T-helper 17 cell (primary cell): ENCODE measurements around the gene CACNA2D4. TPM values are rescaled to one million over a fixed set of nuclear protein-coding genes. Genes with fewer than 3 reads are reported as not detected.

Experiments used
- ATAC-seq: fragments of 150-1000 bp; cut with Tn5 transposase; 2 replicates; pipeline ENCODE4 v1.10.0; 2021; ENCODE audit warnings: mild to moderate bottlenecking, moderate library complexity
- DNase-seq, 3 donors: peaks; one replicate each; pipeline versions ENCODE4 v3.0.0 to v3.0.0-alpha.2; 2020 to 2021
- H3K9me3 ChIP-seq: one replicate; pipeline ENCODE4 v1.7.0; 2013; ENCODE audit warnings: low read length, mild to moderate bottlenecking; ENCODE audit not compliant: control insufficient read depth, poor library complexity, severe bottlenecking
- H3K27ac Mint-ChIP-seq: one replicate; pipeline ENCODE4 v1.8.0; 2022; ENCODE audit warnings: mild to moderate bottlenecking, moderate library complexity, mixed read lengths
- H3K27me3 Mint-ChIP-seq: one replicate; pipeline ENCODE4 v1.8.0; 2022; ENCODE audit warnings: mixed read lengths
- H3K36me3 Mint-ChIP-seq: one replicate; pipeline ENCODE4 v1.8.0; 2022; ENCODE audit warnings: low read depth, mixed read lengths
- H3K4me1 Mint-ChIP-seq: one replicate; pipeline ENCODE4 v1.8.0; 2022; ENCODE audit warnings: mild to moderate bottlenecking, mixed read lengths
- H3K4me3 Mint-ChIP-seq: one replicate; pipeline ENCODE4 v1.8.0; 2022; ENCODE audit warnings: mild to moderate bottlenecking, moderate library complexity, mixed read lengths
- total RNA-seq, 4 donors: library from RNA in 2 of 4; stranded (reverse) in 2 of 4; gene quantifications; one replicate each; pipeline ENCODE4 v1.2.3 and lab custom pipeline; 2022 to 2026

CACNA2D4 gene
- total RNA-seq, 2 donors from 2014 or later, result 18.1 to 25.2 TPM

DNA sequence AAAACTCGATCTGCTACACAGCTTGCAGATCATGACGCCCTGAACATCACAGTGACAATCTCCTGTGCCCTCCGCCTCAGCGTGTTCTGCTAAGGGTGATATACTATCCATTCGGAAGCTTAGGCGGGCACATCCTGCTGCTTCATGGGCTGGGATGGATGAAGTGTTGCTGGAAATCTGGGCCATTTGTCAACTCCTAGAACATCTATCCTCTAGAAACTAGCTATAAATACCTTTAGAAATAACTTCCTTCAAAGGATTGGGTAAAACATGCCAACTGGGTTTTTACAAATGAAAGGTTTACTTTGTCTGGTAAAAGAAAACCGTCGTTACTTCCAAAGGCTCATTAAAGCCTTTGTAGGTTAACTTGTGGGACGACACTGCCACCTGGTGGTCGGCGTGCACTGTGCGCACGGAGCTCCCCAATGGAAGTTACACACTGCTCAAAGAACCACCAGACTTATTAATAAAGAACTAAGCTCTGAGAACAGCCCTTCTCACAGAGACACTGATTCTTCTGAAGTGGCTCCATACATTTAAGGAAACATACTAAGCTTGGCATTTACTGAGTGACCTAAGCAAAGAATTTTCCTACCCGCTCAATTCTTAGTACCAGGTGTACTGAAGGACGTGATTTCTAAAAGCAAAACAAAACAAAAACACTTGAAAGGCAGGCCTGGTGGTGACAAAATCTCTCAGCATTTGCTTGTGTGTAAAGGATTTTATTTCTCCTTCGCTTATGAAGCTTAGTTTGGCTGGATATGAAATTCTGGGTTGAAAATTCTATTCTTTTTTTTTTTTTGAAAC is 21.6 kb upstream of the CACNA2D4 start:
- no peaks in the 10 kb centered on the region for H3K9me3 ChIP-seq
- ATAC-seq (peak; percentile 99), DNase-seq (peak; percentile 75 to 92 (median 82))
- Mint-ChIP-seq H3K4me3 (no peak overlapping the region), H3K4me1 (peaks cover 16% of the 10 kb centered on the region), H3K27ac (peak overlapping the region; percentile 67), H3K27me3 (no peaks in the 10 kb centered on the region), H3K36me3 (peaks cover 16% of the 10 kb centered on the region)

DNA sequence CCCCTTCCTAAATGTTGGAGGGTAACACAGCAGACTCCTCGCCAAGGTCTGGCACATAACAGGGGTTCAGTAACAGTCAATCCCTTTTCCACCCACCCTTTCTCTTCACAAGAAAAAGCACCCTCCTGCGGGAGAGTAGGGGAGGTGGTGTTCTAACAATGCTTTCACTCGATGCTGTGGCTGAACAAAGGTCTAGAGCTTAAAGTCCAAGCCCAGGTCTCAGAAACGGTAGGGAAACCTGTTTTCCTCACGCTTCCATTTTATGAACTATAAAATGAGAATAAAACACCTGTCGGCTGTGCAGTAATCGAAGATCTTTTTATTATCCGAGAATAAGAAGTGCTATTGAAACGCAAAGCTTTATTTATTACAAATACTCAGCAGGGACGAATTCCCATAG is 20.9 kb upstream of the CACNA2D4 start:
- H3K36me3 Mint-ChIP-seq, result peaks cover 16% of the 10 kb centered on the region
- ATAC-seq (no peak), DNase-seq (no peak)
- H3K27me3 Mint-ChIP-seq, result no peaks in the 10 kb centered on the region
- H3K4me3 Mint-ChIP-seq, result no peak overlapping the region
- H3K9me3 ChIP-seq, result no peaks in the 10 kb centered on the region
- H3K4me1 Mint-ChIP-seq, result peaks cover 16% of the 10 kb centered on the region
- H3K27ac Mint-ChIP-seq, result no peak overlapping the region

DNA sequence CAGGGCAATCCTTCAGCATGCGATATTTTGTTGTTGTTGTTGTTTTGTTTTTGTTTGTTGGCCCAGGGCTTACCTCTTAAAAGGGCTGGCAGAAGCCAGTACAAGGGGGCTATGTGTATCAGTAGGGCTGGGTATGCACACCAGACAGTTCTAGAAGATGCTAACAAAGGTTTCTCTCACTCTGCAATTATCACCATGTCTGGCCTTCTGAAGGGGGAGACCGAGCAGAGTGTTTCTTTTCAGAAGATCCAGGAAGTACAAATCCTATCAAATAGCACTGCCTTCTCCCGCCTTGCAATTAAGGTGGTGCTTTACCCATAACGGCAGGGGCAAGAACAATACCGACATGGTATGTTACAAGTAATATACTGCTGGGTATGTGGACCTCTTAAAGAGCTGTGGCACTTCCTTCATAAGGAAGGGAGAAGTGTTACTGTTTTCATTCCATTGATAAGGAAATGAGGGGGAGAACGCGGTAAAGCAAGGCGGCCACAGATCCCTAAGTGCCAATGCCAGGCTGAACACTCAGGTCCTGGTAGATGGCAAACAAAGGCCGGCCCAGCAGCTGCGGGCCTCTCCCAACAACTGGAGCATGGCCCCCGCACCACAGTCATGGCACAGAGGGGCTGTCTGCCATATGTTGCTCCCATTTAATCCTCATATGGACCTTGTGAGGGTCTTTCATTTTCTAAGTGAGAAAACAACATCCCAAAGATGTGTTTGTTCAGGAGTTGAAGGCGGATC is 19.2 kb upstream of the CACNA2D4 start:
- no peaks in the 10 kb centered on the region for H3K27me3 Mint-ChIP-seq
- H3K27ac Mint-ChIP-seq, result no peak overlapping the region
- ATAC-seq, result no peak
- peaks cover 12% of the 10 kb centered on the region for H3K36me3 Mint-ChIP-seq
- peaks cover 13% of the 10 kb centered on the region for H3K4me1 Mint-ChIP-seq
- no peak overlapping the region for H3K4me3 Mint-ChIP-seq
- no peak for DNase-seq
- H3K9me3 ChIP-seq, result no peaks in the 10 kb centered on the region

DNA sequence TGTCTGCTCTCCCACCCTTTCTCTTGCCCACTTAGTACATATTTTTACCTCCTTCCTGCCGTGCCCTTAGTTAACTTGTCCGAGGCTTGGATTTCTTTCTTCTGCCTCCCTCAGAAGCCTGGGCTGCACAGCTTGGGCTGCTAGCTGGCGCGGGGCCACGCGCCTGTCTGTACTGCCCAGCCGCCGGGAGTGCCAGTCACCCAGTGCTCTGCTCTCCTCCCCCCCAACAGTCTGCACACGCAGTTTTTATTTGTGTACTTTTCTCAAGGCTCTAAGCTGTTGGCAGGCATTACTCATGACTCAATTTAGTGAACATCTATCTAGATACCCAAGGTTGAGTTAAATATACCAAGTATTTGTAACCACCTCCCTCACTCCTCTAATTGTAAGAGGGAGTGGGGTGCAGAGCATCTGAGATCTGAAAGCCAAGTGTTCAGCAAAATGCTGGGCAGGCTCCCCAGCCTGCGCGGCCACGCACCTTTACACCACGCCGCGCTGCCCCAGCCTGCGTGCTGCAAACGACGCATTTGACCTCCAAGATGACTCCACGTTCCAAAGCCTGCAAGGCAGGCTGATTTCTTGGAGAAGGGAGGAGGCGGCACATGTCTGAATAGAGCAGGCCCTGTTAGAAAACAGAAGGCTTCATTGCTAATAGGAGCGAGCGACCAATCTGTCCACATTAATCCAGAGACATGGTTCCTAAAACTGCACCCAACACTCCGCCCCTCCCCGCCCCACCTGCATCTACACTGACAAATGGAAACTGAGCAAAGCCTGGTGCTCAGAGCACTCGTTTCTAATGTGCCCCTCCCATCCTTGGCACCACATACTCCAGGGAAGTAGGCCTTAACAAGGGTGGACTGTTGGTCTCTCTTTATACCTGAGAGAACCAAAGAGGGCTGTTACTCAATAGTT is 18.2 kb upstream of the CACNA2D4 start:
- Mint-ChIP-seq H3K4me3 (no peak overlapping the region), H3K4me1 (peaks cover 10% of the 10 kb centered on the region), H3K27ac (peak overlapping the region; percentile 27), H3K27me3 (no peaks in the 10 kb centered on the region), H3K36me3 (peaks cover 8% of the 10 kb centered on the region)
- DNase-seq (no peak), ATAC-seq (no peak)
- no peaks in the 10 kb centered on the region for H3K9me3 ChIP-seq

DNA sequence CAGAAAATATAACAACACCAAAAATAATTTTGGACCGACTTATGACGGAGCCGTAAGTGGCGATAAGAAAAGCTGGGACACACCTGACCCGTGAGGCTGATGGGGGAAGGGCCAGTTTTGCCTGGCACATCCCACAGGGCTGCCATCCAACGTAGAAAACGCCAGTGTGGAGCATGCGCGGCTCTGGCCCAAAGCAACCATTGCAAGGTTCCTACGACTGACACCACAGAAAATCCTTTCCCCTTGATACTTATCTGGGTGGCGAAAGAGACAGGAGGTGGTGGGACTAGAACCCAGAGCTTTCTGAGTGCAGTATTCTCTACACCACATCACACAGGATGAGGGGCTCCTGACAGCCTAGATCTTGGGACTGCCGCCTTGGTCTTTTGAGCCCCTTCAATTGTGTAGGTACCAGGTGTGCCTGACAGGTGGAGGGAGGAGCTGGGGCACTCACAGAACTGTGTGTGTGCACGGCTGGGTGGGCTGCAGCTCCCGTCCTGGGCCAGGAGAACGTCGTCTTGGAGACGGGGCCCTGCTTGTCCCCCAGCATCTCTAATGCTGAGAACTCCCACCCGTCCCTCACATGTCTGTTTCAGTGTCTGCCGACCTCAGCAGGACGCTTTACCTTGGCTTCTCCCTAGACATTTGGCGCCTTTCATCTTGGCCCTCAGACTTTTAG is 17.4 kb upstream of the CACNA2D4 start:
- Mint-ChIP-seq H3K4me3 (no peak overlapping the region), H3K27ac (peak overlapping the region; percentile 27), H3K27me3 (no peaks in the 10 kb centered on the region), H3K4me1 (peaks cover 10% of the 10 kb centered on the region), H3K36me3 (peaks cover 5% of the 10 kb centered on the region)
- ATAC-seq (no peak), DNase-seq (no peak)
- H3K9me3 ChIP-seq, result no peaks in the 10 kb centered on the region

DNA sequence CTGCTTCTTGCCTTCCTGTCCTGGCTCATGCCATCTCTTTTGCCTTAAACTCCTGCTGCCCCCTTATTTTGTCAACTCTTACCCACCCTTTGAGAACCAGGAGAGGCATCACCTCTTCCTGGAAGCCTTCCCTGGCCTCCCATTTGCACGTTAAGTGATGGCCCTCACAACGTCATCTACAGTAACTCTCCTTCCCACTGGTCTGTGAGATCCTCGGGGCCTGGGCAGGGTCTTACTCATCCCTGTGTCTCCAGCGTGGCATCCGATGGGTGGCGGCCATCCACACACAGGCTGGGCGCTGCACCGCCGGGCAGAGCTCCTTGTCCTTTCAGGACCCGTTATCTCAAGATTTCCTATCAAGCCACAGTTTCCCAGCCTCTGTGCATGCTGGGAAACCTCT is 16.8 kb upstream of the CACNA2D4 start:
- H3K9me3 ChIP-seq, result no peaks in the 10 kb centered on the region
- Mint-ChIP-seq H3K36me3 (peaks cover 5% of the 10 kb centered on the region), H3K27ac (no peak overlapping the region), H3K4me1 (peaks cover 11% of the 10 kb centered on the region), H3K27me3 (no peaks in the 10 kb centered on the region), H3K4me3 (no peak overlapping the region)
- ATAC-seq (no peak), DNase-seq (no peak)

DNA sequence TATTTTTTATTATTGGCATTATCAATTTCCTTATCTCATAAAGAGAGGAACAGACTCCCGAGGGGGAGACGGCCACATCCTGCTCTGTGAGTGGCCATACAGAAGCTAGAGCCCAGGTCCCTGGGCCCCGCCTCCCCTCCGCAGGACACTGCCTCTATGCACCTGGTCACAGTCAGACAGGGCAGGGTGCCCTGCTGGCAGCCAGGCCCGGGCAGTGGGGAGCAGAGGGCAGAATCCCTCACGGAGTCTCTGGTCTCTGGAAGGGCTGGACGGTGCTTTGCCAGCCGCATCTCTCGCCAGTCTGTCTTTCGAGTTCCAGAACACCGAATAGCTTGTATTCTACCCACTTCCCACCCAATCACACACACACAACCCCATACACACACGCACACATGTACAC is 16.4 kb upstream of the CACNA2D4 start:
- no peaks in the 10 kb centered on the region for H3K9me3 ChIP-seq
- Mint-ChIP-seq H3K36me3 (peaks cover 5% of the 10 kb centered on the region), H3K27me3 (no peaks in the 10 kb centered on the region), H3K4me3 (no peak overlapping the region), H3K27ac (no peak overlapping the region), H3K4me1 (peaks cover 11% of the 10 kb centered on the region)
- ATAC-seq (no peak), DNase-seq (no peak)

DNA sequence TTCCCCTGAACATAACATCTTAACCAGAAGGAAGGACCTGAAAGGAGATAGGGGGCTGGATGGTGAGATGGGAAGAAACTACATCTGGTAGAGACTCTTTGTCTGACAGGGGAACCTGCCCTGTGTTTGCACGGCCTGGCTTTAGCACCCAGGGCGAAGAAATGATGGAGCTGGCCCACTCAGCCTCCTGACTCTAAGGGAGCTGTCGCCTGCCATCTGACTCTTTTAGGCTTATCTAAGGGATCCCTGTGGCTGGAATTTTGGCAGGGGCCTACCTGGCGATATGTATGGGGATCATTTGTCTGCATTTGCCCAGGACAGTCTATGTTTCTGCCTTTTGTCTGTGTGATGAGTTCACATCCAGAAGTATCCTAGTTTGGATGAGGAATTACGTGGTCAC is 15.6 kb upstream of the CACNA2D4 start:
- H3K4me3 Mint-ChIP-seq, result no peak overlapping the region
- H3K36me3 Mint-ChIP-seq, result peaks cover 5% of the 10 kb centered on the region
- H3K27me3 Mint-ChIP-seq, result no peaks in the 10 kb centered on the region
- no peak for ATAC-seq
- H3K4me1 Mint-ChIP-seq, result peaks cover 14% of the 10 kb centered on the region
- no peaks in the 10 kb centered on the region for H3K9me3 ChIP-seq
- DNase-seq, result no peak
- no peak overlapping the region for H3K27ac Mint-ChIP-seq

DNA sequence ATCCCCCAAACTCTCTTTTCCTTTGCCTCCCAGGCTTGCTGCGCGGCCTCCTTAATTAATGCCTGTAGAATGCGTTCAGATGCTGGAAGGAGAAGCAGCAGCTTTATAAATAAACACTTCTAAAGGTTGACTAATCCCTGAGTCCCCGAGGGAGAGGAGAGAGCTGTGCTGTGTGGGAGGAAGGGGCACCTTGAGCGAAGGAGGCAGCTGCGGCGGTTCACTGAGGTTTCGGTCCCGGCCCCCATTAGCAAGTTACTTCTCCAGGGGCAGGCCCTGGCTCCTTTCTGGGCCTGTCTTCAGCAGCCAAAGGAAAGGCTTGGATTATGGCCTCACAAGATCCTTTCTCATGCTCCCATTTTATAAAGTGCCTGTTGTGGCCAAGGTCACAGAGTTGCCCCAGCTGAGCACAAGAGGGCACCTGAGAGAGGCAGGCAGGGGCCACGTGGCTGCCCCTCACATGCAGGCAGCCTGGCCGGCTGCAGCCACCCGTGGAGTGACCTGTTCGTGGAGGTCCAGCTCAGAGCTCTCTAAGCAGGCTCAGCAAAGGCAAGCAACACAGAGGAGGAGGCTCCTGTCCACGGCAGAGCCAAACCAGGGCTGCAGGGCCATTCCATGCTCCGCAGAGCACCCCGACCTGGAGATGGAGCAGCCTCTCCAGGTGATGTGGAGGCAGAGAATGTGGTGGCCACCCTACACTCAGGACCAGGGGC is 15.0 kb upstream of the CACNA2D4 start:
- Mint-ChIP-seq H3K36me3 (peaks cover 5% of the 10 kb centered on the region), H3K27ac (no peak overlapping the region), H3K27me3 (no peaks in the 10 kb centered on the region), H3K4me3 (no peak overlapping the region), H3K4me1 (peaks cover 17% of the 10 kb centered on the region)
- no peak for DNase-seq
- H3K9me3 ChIP-seq, result no peaks in the 10 kb centered on the region
- no peak for ATAC-seq

DNA sequence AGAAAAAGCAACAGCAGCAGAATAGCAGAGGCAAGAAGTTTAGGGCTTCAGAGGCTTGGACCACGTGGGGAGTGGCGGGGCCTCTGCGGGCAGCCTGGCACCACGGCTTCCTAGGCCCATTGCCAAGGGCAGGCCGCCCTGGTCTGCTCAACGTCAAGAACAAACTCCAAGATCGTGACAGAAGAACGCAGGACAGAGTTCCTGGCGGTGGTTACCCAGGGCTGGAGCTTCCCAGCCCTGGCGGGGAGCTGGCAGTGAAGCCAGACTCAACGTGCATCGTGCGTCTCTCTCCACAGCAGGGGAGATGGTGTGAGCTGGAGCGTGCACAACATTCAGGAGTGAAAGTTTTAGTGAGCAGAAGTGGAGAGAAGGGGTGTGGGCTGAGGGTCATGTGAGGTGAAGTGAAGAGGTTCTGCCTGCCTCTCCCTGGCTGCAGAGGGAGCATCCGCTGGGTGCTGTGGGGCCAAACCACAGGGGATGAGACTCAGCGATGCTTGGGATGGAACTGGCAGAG is 13.9 kb upstream of the CACNA2D4 start:
- H3K36me3 Mint-ChIP-seq, result peaks cover 5% of the 10 kb centered on the region
- no peaks in the 10 kb centered on the region for H3K9me3 ChIP-seq
- H3K4me1 Mint-ChIP-seq, result peaks cover 17% of the 10 kb centered on the region
- no peak for ATAC-seq
- no peak for DNase-seq
- H3K27me3 Mint-ChIP-seq, result no peaks in the 10 kb centered on the region
- H3K4me3 Mint-ChIP-seq, result no peak overlapping the region
- H3K27ac Mint-ChIP-seq, result no peak overlapping the region

DNA sequence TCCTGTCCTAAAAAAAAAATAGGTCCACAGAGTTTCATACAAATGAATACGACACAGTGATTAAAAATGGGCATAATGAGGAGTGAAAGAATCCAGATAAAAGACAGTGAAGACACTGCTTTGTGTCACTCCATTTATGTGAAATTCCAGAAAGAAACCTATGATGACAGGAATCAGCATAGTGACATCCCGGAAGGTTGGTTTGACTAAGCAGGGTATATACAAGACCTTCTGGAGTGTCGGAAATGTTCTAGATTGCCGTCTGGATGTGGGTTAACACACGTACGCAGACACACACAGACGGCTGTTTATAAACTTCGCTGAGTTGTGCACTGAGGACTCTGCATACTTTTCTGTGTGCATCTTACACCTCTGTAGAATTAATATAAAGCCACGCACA is 13.2 kb upstream of the CACNA2D4 start:
- Mint-ChIP-seq H3K36me3 (peaks cover 5% of the 10 kb centered on the region), H3K4me3 (no peak overlapping the region), H3K4me1 (peaks cover 17% of the 10 kb centered on the region), H3K27ac (no peak overlapping the region), H3K27me3 (peaks cover under 1% of the 10 kb centered on the region)
- ATAC-seq (no peak), DNase-seq (no peak)
- no peaks in the 10 kb centered on the region for H3K9me3 ChIP-seq
